Tibial nerve (tissue), 4 donors: ENCODE measurements around the gene ESRRB. TPM values are rescaled to one million over a fixed set of nuclear protein-coding genes. Genes with fewer than 3 reads are reported as not detected.

ENCODE experiments used
- DNase-seq, 2 donors: peaks; one replicate each; pipeline ENCODE4 v3.0.0-alpha.2; 2019; ENCODE audit warnings: low spot score in 2 of 2
- H3K27ac ChIP-seq, 4 donors: fragments of 200-600 bp; sonication (generic) in 3 of 4; one replicate each; pipeline ENCODE4 v1.5.1; 2017 to 2019; ENCODE audit warnings: mild to moderate bottlenecking in 1 of 4
- H3K27me3 ChIP-seq, 2 donors: fragments of 200-600 bp; sonication (generic) in 1 of 2; one replicate each; pipeline versions ENCODE4 v1.5.1 to v1.6.0; 2017 to 2019
- H3K36me3 ChIP-seq, 3 donors: fragments of 200-600 bp; sonication (generic); one replicate each; pipeline ENCODE4 v1.5.1; 2018 to 2019
- H3K4me1 ChIP-seq, 4 donors: fragments of 200-600 bp; sonication (generic) in 3 of 4; one replicate each; pipeline ENCODE4 v1.5.1; 2017 to 2019
- H3K4me3 ChIP-seq, 4 donors: fragments of 200-600 bp; sonication (generic) in 3 of 4; one replicate each; pipeline ENCODE4 v1.5.1; 2017 to 2019; ENCODE audit warnings: mild to moderate bottlenecking in 1 of 4, moderate library complexity in 1 of 4
- H3K9me3 ChIP-seq, 4 donors: fragments of 200-600 bp; sonication (generic) in 3 of 4; one replicate each; pipeline ENCODE4 v1.5.1; 2017 to 2019
- EP300 ChIP-seq, 2 donors: sonication (generic); formaldehyde crosslinking; IDR thresholded peaks; one replicate each; pipeline ENCODE4 v1.6.1; 2017; ENCODE audit warnings: antibody characterized with exemption in 2 of 2, mild to moderate bottlenecking in 1 of 2
- POLR2A ChIP-seq, 2 donors: fragments of 450-650 bp; IDR thresholded peaks; one replicate each; pipeline ENCODE4 v1.6.1; 2017; ENCODE audit warnings: antibody characterized with exemption in 2 of 2, mild to moderate bottlenecking in 2 of 2, moderate library complexity in 2 of 2
- WGBS, 2 donors: methylation state at CpG; one replicate each; pipeline ENCODE4 v1.1.5; 2018; 5-methylcytosine and 5-hydroxymethylcytosine counted together
- total RNA-seq, 4 donors: library from RNA; depleted of rRNA; stranded (reverse); fragments of >200 nt; gene quantifications; one replicate each; pipeline ENCODE4 v1.1.0, GENCODE V29; 2016
- TF ChIP-seq, protein P1 (sequence below), 5 experiments: fragments of 200-600 bp in 3 of 5; fragments of 450-650 bp in 2 of 5; sonication (generic) in 3 of 5; IDR thresholded peaks; one replicate each; pipeline ENCODE4 v1.5.1; 2016 to 2019; ENCODE audit warnings: antibody characterized with exemption in 5 of 5, mild to moderate bottlenecking in 3 of 5, moderate library complexity in 2 of 5

The ESRRB gene
- total RNA-seq, 4 donors from 2014 or later = 0.87 to 1.5 TPM; not detected in 2

GRCh38 chr14:76497550-76498462 lies 121.9 kb downstream of the ESRRB start:
- H3K4me1 ChIP-seq = no peaks in the 10 kb centered on the region
- TF ChIP-seq EP300 (IDR thresholded peaks at IDR 0.05) (no peak), POLR2A (IDR thresholded peaks at IDR 0.05) (no peak)
- TF ChIP-seq, protein P1, sequence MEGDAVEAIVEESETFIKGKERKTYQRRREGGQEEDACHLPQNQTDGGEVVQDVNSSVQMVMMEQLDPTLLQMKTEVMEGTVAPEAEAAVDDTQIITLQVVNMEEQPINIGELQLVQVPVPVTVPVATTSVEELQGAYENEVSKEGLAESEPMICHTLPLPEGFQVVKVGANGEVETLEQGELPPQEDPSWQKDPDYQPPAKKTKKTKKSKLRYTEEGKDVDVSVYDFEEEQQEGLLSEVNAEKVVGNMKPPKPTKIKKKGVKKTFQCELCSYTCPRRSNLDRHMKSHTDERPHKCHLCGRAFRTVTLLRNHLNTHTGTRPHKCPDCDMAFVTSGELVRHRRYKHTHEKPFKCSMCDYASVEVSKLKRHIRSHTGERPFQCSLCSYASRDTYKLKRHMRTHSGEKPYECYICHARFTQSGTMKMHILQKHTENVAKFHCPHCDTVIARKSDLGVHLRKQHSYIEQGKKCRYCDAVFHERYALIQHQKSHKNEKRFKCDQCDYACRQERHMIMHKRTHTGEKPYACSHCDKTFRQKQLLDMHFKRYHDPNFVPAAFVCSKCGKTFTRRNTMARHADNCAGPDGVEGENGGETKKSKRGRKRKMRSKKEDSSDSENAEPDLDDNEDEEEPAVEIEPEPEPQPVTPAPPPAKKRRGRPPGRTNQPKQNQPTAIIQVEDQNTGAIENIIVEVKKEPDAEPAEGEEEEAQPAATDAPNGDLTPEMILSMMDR (IDR thresholded peaks at IDR 0.05) = no peak
- 81 to 85% methylated on average over 18 to 19 of the region's 19 CpGs for WGBS, 2 donors
- H3K36me3 ChIP-seq = no peaks in the 10 kb centered on the region
- H3K9me3 ChIP-seq = no peaks in the 10 kb centered on the region
- H3K27ac ChIP-seq = no peak overlapping the region
- DNase-seq = no peak
- H3K27me3 ChIP-seq = no peaks in the 10 kb centered on the region
- no peak overlapping the region for H3K4me3 ChIP-seq

- TF ChIP-seq POLR2A (IDR thresholded peaks at IDR 0.05) (no peak), EP300 (IDR thresholded peaks at IDR 0.05) (no peak)
- TF ChIP-seq, protein P1 (IDR thresholded peaks at IDR 0.05) = no peak
- Histone ChIP-seq H3K4me3 (no peak overlapping the region), H3K27me3 (no peaks in the 10 kb centered on the region), H3K4me1 (no peaks in the 10 kb centered on the region), H3K9me3 (no peaks in the 10 kb centered on the region), H3K36me3 (no peaks in the 10 kb centered on the region), H3K27ac (no peak overlapping the region)
- DNase-seq = no peak
- 87 to 88% methylated on average over 10 to 13 of the region's 13 CpGs for WGBS, 2 donors
Observed at GRCh38 chr14:76498463-76498935, 122.6 kb downstream of the ESRRB start.

GRCh38 chr14:76498976-76499375 lies 123.0 kb downstream of the ESRRB start:
- no peaks in the 10 kb centered on the region for H3K4me1 ChIP-seq
- no peak overlapping the region for H3K27ac ChIP-seq
- TF ChIP-seq, protein P1 (IDR thresholded peaks at IDR 0.05) = no peak
- TF ChIP-seq POLR2A (IDR thresholded peaks at IDR 0.05) (no peak), EP300 (IDR thresholded peaks at IDR 0.05) (no peak)
- DNase-seq = no peak
- no peak overlapping the region for H3K4me3 ChIP-seq
- H3K36me3 ChIP-seq = no peaks in the 10 kb centered on the region
- WGBS, 2 donors = 89 to 92% methylated on average over 12 of the region's 12 CpGs
- no peaks in the 10 kb centered on the region for H3K27me3 ChIP-seq
- no peaks in the 10 kb centered on the region for H3K9me3 ChIP-seq

DNA sequence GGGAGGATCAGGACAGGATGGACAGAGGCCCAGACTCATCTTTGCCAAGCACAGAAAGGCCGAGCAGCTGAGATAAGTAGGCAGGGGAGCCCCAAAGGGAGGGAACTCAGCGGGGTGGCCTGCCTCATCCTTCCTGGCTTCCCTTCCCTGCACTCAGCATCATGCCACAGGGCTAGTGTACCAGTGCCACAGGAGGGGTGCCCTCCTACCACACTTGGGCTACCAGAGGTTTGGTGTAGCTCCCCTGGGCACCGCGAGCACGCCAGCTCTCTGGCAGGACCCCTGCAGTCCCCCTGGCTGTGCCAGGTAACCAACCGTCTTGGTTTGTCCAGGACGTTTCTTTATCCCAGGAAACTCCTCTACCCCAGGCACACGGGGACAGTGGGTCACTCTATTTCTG lies 123.5 kb downstream of the ESRRB start:
- 83 to 90% methylated on average over 8 of the region's 8 CpGs for WGBS, 2 donors
- no peak for DNase-seq

More for the DNA sequence above, 123.5 kb downstream of the ESRRB start:
- TF ChIP-seq POLR2A (IDR thresholded peaks at IDR 0.05) (no peak), EP300 (IDR thresholded peaks at IDR 0.05) (no peak)
- TF ChIP-seq, protein P1 (IDR thresholded peaks at IDR 0.05) = no peak
- H3K4me3 ChIP-seq = no peak overlapping the region
- H3K27ac ChIP-seq = no peak overlapping the region
- H3K36me3 ChIP-seq = no peaks in the 10 kb centered on the region
- no peaks in the 10 kb centered on the region for H3K9me3 ChIP-seq
- no peaks in the 10 kb centered on the region for H3K27me3 ChIP-seq
- no peaks in the 10 kb centered on the region for H3K4me1 ChIP-seq
